A549 (cell line): ENCODE data around the gene GPC1.

ENCODE experiments used
- CBX2 ChIP-seq: fragments of 200-600 bp; sonication (generic); IDR thresholded peaks from 2 replicates; pipeline ENCODE4 v1.6.1; 2016; ENCODE audit warnings: low read depth, mild to moderate bottlenecking, borderline replicate concordance
- EP300 ChIP-seq, 2 experiments: fragments of >200 bp; sonication (Bioruptor Twin); formaldehyde crosslinking; IDR thresholded peaks; 2 replicates in 1 of 2; 3 replicates in 1 of 2; pipeline ENCODE4 v1.6.1; 2016 to 2017
- GATA3 ChIP-seq: IDR thresholded peaks from 2 replicates; pipeline ENCODE4 v1.6.1; 2012; ENCODE audit warnings: borderline replicate concordance
- RNF2 ChIP-seq: fragments of 200-600 bp; sonication (generic); IDR thresholded peaks from 2 replicates; pipeline ENCODE4 v1.6.1; 2016; ENCODE audit warnings: low read depth, mild to moderate bottlenecking, antibody characterized with exemption, moderate library complexity, borderline replicate concordance
- TF ChIP-seq, protein P1 (sequence below): IDR thresholded peaks from 2 replicates; pipeline ENCODE4 v1.6.1; 2012
- TF ChIP-seq, protein P2 (sequence below): fragments of >200 bp; sonication (Bioruptor Twin); formaldehyde crosslinking; IDR thresholded peaks from 3 replicates; pipeline ENCODE4 v1.5.1; 2016

DNA sequence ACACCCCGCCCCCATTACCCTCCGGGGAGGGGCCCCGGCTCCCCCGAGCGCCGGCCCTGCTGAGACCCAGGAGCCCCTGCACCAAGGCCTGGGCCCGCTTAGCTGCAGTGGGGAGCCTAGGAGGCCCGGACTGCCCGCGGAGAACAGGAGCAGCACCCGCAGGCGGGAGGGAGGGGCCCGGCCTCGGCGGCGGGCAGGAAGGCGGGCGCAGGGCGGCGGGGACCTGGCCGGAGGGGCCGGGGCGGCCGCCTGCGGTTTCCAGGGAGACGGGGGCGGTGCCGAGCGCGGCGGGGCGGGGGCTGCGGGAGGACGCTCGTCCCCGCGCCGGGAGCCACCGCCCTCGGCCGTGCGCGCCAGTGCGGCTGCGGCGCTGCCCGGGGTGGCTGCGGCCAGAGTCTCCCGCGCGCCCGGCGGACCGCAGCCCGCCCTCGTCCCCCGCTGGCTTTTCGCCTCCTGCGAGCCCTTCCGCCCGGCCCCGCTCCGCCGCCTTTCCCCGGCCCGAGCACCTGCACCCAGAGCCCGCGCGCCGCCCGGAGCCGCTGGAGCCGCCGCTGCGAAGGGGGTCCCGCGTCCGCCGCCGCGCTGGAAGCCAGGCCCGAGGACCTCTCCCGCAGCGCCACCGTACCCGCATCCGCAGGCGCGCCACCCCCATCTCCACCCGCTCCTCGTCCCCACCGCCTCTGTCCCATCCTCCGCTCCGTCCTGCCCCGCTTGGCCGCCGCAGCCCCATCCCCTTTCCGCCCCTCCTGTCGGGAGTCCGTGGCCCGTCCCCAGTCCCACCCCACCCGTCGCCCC lies 17.2 kb downstream of the GPC1 start:
- TF ChIP-seq, protein P1, sequence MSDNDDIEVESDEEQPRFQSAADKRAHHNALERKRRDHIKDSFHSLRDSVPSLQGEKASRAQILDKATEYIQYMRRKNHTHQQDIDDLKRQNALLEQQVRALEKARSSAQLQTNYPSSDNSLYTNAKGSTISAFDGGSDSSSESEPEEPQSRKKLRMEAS, result no peak
- TF ChIP-seq CBX2 (no peak), EP300 (IDR thresholded peaks at IDR 0.05) (no peak), GATA3 (no peak), RNF2 (no peak)
- TF ChIP-seq, protein P2, sequence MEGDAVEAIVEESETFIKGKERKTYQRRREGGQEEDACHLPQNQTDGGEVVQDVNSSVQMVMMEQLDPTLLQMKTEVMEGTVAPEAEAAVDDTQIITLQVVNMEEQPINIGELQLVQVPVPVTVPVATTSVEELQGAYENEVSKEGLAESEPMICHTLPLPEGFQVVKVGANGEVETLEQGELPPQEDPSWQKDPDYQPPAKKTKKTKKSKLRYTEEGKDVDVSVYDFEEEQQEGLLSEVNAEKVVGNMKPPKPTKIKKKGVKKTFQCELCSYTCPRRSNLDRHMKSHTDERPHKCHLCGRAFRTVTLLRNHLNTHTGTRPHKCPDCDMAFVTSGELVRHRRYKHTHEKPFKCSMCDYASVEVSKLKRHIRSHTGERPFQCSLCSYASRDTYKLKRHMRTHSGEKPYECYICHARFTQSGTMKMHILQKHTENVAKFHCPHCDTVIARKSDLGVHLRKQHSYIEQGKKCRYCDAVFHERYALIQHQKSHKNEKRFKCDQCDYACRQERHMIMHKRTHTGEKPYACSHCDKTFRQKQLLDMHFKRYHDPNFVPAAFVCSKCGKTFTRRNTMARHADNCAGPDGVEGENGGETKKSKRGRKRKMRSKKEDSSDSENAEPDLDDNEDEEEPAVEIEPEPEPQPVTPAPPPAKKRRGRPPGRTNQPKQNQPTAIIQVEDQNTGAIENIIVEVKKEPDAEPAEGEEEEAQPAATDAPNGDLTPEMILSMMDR, result no peak
